Activated naive CD8-positive, alpha-beta T cell treated with anti-CD3 and anti-CD28 coated beads for 36 hours (primary cell): ENCODE measurements around the gene CA5A. TPM values are rescaled to one million over a fixed set of nuclear protein-coding genes. Genes with fewer than 3 reads are reported as not detected.
"Not testable (repeated sequence)": the region's sequence is repeated elsewhere in the genome, so short reads cannot be mapped to it uniquely, and the experiment has no call there.

Experiments used
- DNase-seq: peaks from one replicate; pipeline ENCODE4 v3.0.0; 2021
- H3K27ac Mint-ChIP-seq: one replicate; pipeline ENCODE4 v1.8.0; 2022; ENCODE audit warnings: mild to moderate bottlenecking, moderate library complexity, mixed read lengths
- H3K27me3 Mint-ChIP-seq: one replicate; pipeline ENCODE4 v1.8.0; 2022; ENCODE audit warnings: mild to moderate bottlenecking, mixed read lengths
- H3K36me3 Mint-ChIP-seq: one replicate; pipeline ENCODE4 v1.8.0; 2021; ENCODE audit warnings: mild to moderate bottlenecking, mixed read lengths
- H3K4me1 Mint-ChIP-seq: one replicate; pipeline ENCODE4 v1.8.0; 2021; ENCODE audit warnings: mixed read lengths
- H3K4me3 Mint-ChIP-seq: one replicate; pipeline ENCODE4 v1.8.0; 2022; ENCODE audit warnings: mild to moderate bottlenecking, moderate library complexity, mixed read lengths
- H3K9me3 Mint-ChIP-seq: one replicate; pipeline ENCODE4 v1.8.0; 2022; ENCODE audit warnings: mixed read lengths
- total RNA-seq, 2 experiments: library from RNA; stranded (reverse); gene quantifications; one replicate each; pipeline ENCODE4 v1.2.3, GENCODE V29; 2021

CA5A gene
- total RNA-seq, 2 experiments from 2014 or later = not detected

DNA sequence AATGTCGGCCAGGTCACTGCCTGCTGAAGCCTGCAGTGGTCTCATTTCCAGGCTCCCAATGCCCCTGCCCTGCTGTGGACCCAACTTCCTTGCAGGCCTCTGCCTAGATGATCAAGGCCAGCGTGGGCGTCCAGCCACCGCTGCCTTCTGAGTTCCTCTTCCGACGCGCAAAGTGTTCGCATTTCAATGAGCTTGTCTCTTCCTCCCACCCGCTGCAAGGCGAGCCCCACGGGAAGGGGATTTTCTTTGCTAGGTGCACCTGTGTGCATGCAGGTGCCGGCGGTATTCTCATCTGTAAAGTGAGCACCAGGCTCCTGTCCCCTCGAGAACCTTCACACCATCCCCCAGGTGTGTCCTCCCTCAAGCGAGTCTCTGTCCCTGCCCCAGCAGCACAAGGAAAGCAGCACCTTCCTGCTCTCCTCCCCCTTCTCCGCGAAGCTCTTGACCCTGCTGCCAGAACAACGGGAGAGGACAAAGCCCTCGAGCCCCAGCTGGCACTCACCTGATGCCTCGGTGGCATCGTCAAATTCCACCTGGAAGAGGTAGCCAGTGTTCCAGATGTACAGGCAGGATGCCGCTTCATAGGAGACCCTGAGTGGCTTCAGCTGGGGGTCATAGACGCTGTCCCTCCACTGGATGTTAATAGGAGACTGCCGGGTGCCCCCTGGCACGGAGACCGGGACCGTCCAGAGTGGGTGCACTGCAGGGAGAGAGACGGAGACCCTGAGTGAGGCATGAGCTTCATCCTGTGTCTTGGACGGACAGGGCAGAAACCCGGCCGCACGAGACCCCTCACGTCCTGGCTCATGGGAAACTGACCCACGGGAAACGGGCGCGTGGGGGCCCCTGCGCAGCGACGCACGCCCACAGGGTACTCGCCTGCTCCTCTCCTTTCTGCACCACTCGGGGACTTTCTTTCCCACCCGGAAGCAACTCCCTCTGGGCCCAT lies 9.8 kb downstream of the CA5A start:
- no peaks in the 10 kb centered on the region for H3K9me3 Mint-ChIP-seq
- no peak overlapping the region for H3K27ac Mint-ChIP-seq
- peaks cover 7% of the 10 kb centered on the region for H3K4me1 Mint-ChIP-seq
- H3K27me3 Mint-ChIP-seq = no peaks in the 10 kb centered on the region
- DNase-seq = peak; percentile 40
- H3K36me3 Mint-ChIP-seq = no peaks in the 10 kb centered on the region
- H3K4me3 Mint-ChIP-seq = peak overlapping the region; percentile 53

DNA sequence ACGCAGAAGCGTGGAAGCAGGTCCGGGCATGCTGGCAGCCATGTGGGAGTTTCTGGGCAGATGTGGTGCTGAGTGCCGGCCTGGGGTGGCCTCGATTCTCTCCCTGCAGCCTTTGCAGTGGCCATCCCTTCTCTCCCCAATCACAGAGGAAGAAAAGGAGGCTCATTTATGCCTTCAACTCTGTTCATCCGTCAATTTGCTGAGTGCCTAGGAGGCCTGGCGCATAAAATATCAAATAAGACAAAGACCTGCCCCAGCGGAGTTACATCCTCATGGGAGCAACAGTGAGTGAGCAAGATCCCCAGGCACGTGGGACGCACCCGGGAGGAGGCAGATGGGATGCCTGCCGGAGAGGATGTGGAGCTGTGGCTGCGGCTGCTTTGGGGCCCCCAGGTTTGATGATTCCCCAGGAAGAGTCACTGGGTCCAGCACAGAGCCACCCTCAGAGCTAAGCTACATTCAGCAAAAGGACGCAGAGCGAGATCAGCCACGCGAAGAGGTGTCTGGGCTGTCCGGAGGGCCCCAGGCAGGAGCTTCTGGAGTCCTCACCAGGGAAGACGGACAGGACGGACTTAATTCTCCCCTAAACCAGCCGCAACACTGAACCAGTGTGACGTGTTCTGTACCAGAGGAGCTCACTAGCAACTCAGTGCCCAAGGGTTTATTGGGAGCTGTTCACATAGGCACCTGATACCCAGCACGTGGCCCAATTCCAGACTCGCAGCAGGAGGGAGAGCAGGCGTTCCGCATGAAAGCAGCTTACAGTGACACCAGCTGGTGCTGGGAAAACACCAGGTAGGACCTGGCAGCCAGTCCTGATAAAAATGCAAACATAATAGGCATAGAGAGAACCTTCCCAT lies 11.3 kb downstream of the CA5A start:
- no peak for DNase-seq
- Mint-ChIP-seq H3K4me1 (peaks cover 7% of the 10 kb centered on the region), H3K36me3 (no peaks in the 10 kb centered on the region), H3K4me3 (no peak overlapping the region), H3K27me3 (no peaks in the 10 kb centered on the region), H3K9me3 (no peaks in the 10 kb centered on the region), H3K27ac (no peak overlapping the region)

DNA sequence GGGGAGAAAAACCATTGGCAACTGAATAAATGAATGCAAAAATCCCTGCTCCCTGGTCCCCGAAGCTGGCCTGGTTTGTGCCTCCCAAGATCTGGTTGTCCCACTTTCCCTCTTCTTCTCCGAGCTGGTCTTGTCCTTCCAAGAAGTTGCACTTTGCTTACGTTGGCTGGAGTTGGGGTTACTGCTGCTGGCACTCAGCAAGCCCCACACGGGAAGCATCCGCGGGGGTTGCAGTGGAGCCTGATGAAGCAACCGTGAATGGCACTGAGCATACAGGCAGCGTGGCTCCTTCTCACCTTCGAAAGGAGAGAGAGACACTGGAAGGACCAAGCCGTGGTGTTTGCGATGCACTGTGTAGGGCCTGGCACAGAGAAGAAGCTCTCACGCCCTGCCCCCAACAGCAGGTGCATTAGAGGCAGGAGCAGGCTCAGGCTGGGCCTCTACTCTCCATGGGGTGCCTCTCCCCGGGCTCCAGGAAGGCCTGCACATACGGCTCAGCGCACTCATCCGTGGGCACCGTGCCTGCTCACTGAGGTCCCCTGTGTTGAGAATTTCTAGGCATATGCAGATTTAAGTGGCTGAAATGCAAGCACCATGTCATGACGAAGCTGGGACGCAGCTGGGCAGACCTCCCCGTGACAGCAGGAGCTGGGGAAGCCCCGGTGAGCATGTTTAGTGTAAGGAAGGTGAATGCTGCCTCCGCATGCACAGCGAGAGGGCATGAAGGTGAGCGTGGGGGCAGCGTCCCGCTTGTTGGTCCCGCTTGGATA lies 12.1 kb downstream of the CA5A start:
- no peaks in the 10 kb centered on the region for H3K36me3 Mint-ChIP-seq
- H3K27me3 Mint-ChIP-seq = no peaks in the 10 kb centered on the region
- no peak overlapping the region for H3K27ac Mint-ChIP-seq
- DNase-seq = no peak
- no peak overlapping the region for H3K4me3 Mint-ChIP-seq
- H3K4me1 Mint-ChIP-seq = peaks cover 7% of the 10 kb centered on the region
- H3K9me3 Mint-ChIP-seq = no peaks in the 10 kb centered on the region

DNA sequence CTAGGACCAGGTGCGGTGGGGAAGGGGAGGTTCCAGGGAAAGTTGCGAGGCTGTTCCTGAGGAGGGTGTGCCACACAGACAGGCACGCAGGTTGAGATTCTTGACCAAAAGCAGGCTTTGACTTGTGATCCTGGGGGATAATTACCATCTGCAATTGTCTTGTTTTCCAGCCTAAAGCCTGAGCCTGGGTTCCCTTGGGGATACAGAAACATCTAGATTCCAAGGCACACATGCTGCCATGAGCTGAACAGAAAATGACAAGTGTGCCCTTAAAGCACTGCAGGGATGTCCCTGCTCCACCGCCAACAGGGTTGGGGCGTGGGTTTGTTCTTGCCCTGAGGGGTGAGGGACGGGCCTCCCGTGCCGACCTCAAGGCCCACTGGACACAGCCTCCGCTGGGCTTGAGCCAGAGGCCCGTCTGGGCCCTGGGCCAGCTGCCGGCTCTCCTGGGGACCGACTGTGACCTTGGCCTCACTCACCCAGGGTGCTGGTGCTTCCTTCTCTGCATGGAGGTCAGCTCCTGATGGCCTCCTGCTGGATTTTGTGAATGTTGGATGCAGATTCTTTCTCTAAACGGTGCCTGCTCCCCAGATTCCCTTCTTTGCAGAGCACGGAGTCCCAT lies 14.0 kb downstream of the CA5A start:
- no peak overlapping the region for H3K27ac Mint-ChIP-seq
- no peaks in the 10 kb centered on the region for H3K9me3 Mint-ChIP-seq
- H3K36me3 Mint-ChIP-seq = no peaks in the 10 kb centered on the region
- H3K27me3 Mint-ChIP-seq = no peaks in the 10 kb centered on the region
- H3K4me1 Mint-ChIP-seq = peaks cover 7% of the 10 kb centered on the region
- H3K4me3 Mint-ChIP-seq = no peak overlapping the region
- DNase-seq = no peak

DNA sequence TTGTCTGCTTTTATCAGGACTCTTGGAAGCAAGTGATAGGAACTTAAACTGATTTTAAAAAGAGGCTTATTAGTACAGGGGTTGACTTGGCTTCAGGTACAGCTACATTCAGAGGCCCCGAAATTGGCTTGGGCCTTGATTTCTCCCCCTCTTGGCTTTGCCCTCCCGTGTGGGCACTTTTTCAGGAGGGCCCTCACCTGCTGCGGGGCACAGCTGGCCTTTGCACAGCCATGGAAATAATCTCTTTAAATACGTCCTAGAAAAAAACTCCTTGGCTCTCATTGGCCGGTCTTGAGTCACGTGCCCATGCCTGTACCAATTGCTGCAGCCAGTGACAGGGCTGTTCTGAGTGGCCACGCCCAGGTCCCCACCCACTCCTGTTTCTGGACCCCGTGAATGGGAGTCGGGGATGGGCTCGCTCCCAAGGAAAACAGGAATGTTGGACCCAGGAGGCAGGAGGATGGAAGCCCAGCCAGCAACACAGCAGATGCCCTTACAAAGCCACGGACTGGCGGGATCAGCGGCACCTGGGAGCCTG lies 15.0 kb downstream of the CA5A start:
- Mint-ChIP-seq H3K27ac (no peak overlapping the region), H3K27me3 (no peaks in the 10 kb centered on the region), H3K4me1 (peaks cover 2% of the 10 kb centered on the region), H3K36me3 (no peaks in the 10 kb centered on the region), H3K4me3 (no peak overlapping the region), H3K9me3 (no peaks in the 10 kb centered on the region)
- no peak for DNase-seq

DNA sequence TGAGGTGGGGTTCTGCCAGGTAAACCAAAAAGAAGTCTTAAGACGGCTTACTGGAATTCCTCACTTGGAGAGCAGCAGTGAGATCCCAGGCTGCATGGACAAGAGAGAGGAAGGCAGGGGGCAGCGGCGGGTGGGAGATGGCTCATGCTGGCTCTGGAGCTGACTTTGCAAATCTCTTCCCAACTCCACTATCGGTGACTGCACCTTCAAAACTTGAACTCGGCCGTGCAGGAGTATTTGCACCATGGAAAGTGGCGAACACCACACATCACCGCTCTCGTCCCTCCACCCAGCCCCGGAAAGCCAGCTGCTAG lies 16.7 kb downstream of the CA5A start:
- no peak overlapping the region for H3K27ac Mint-ChIP-seq
- H3K27me3 Mint-ChIP-seq = no peaks in the 10 kb centered on the region
- no peaks in the 10 kb centered on the region for H3K36me3 Mint-ChIP-seq
- H3K4me1 Mint-ChIP-seq = no peaks in the 10 kb centered on the region
- no peak overlapping the region for H3K4me3 Mint-ChIP-seq
- no peak for DNase-seq
- H3K9me3 Mint-ChIP-seq = no peaks in the 10 kb centered on the region

DNA sequence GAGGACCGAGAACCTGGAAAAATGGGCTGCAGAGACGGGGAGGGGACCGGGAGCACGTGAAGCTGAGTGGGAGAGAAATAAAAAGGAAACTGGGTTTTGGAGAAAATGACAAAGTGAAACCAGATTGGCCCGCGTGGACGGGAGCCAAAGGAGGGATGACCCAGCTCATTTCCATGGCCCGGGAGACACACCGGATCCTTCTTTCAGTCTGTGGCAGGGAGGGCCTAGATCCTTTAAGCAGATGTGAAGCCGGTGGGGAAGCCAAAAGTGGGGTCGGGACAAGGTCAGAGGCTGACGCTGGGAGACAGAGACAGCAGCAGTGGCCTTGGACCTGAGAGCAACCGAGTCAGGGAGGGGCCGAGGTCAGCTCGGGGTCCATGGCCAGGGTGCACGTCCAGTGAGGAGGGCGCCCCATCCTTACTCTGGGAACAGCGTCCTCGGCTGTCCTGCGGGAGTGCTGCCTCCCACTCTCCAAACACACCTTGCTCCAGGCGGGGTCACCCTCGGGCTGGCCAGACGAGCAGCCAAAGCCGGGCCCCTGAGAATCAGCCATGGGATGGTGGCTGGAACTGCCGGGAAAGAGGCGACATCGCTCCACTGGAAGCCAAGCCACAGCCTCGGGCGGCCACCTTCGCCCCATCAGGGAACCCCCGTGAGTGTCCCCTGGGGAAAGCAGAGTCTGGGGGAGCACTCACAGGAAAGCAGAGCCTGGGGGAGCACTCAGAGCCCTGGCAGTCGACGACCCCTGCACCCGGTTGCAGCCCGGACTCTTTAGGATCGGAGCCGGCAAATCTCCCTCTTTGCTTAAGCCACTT lies 17.3 kb downstream of the CA5A start:
- DNase-seq = no peak
- H3K27ac Mint-ChIP-seq = no peak overlapping the region
- H3K4me3 Mint-ChIP-seq = no peak overlapping the region
- H3K9me3 Mint-ChIP-seq = no peaks in the 10 kb centered on the region
- H3K27me3 Mint-ChIP-seq = no peaks in the 10 kb centered on the region
- no peaks in the 10 kb centered on the region for H3K4me1 Mint-ChIP-seq
- no peaks in the 10 kb centered on the region for H3K36me3 Mint-ChIP-seq

DNA sequence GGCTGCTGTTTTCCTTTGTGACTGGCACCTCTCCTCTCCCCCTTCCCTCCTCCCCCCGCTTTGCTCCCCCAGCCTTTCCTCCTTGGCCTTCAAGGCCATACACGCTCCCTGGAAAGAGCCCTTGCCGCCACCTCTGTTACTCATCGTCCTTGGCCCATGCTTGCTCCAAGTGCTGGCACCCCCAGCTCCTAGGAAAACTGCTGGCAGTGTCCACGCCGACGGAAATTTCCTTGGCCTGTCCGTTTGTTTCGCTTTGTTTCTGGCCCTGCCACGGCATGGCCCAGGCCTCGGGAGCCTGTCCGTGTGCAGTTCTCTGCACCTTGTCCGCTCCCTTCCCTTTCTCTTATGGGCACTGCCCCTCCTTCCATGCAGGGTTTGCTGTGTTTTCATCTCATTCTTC lies 18.0 kb downstream of the CA5A start:
- no peaks in the 10 kb centered on the region for H3K9me3 Mint-ChIP-seq
- H3K27me3 Mint-ChIP-seq = no peaks in the 10 kb centered on the region
- no peak for DNase-seq
- H3K4me1 Mint-ChIP-seq = no peaks in the 10 kb centered on the region
- H3K27ac Mint-ChIP-seq = no peak overlapping the region
- H3K36me3 Mint-ChIP-seq = no peaks in the 10 kb centered on the region
- no peak overlapping the region for H3K4me3 Mint-ChIP-seq

DNA sequence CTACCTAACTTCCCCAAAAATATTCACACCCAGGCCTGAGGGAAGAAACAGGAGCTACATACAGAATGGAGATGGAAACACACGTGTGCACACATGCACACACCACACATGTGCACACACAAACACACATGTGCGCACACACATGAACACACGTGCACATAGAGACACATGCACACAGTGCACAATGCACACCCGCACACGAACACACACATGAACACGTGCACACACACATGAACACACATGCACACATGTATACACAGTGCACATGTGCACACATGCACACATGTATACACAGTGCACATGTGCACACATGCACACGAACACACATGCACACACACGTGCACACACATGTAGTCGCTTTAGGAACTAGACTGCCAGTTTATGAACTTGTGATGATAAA lies 18.8 kb downstream of the CA5A start:
- Mint-ChIP-seq H3K4me1 (peaks cover 1% of the 10 kb centered on the region), H3K27me3 (peaks cover 2% of the 10 kb centered on the region), H3K27ac (no peak overlapping the region), H3K9me3 (no peaks in the 10 kb centered on the region), H3K36me3 (no peaks in the 10 kb centered on the region), H3K4me3 (no peak overlapping the region)
- DNase-seq = no peak

DNA sequence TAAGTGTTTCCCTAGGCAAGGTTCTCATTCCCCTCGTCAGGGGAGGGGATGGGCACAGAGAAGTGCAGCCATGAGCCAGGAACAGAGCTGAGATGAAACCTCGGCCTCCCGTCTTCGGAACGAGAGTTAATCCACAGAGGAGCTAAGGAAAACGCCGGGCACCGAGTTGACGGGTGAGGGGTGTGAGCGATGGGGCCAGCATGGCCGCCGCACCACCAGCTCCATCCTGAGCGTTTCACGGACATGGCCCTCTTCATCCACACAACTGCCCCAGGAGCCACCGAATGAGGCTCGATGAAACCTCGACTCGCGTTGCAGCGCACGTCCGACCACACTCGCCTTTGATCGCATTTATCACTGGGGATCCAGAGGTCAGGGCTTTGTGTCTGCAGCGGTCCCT lies 21.5 kb downstream of the CA5A start:
- H3K9me3 Mint-ChIP-seq = no peaks in the 10 kb centered on the region
- no peak overlapping the region for H3K27ac Mint-ChIP-seq
- DNase-seq = no peak
- peaks cover 3% of the 10 kb centered on the region for H3K4me1 Mint-ChIP-seq
- H3K4me3 Mint-ChIP-seq = no peak overlapping the region
- peaks cover 4% of the 10 kb centered on the region for H3K27me3 Mint-ChIP-seq
- no peaks in the 10 kb centered on the region for H3K36me3 Mint-ChIP-seq

DNA sequence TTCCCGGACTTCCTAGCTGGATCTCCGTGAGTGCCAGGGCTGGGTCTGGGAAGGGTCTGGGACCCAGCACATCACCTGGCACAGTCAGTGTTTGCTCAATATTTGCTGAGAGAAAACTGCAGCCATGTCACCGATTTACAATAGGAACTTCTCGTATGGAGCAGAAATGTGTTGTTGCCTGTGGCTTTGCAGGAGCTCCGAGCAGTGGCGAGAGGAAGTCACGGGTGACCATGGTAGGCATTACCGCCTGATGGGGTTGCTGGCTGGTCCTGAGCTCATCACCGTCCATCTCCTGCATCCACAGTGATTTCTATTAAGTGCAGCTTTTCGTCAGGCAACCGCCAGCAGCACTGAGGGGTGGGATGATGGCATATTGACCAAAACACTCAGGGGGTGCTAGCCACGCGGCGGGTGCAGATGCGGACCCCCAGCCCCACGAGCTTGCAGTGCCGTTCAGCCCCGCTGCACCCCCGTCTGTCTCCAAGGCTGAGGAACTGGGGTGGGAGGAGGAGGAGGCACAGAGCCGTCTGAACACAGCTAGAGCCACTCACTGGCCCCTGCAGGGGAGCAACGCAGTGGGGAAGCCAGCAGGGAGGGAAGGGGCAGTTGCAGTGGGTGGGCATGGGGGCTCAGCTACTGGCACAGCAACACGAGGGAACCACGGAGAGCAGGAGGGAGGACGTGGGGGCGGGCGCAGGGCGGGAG lies 22.2 kb downstream of the CA5A start:
- H3K27me3 Mint-ChIP-seq, H3K36me3 Mint-ChIP-seq, H3K4me1 Mint-ChIP-seq, H3K4me3 Mint-ChIP-seq, H3K27ac Mint-ChIP-seq, H3K9me3 Mint-ChIP-seq, DNase-seq: not testable (repeated sequence)

DNA sequence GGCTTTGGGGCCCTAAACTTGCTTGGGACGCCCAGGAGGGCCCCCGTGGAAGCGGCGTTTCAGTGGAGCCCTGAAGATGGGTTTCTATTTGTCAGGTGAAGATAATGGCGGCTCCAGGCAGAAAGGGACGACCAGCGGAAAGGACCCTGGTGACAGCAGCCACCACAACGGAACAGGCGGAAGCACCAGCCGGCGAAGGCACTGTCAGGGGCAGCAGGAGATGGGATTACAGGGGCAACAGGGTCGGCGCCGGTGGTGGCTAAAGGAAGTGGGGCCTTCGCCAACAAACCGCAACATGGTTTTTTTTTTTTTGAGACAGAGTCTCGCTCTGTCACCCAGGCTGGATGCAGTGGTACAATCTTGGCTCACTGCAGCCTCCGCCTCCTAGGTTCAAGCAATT lies 23.6 kb downstream of the CA5A start:
- H3K9me3 Mint-ChIP-seq, DNase-seq, H3K4me3 Mint-ChIP-seq, H3K27ac Mint-ChIP-seq, H3K36me3 Mint-ChIP-seq, H3K4me1 Mint-ChIP-seq, H3K27me3 Mint-ChIP-seq: not testable (repeated sequence)

DNA sequence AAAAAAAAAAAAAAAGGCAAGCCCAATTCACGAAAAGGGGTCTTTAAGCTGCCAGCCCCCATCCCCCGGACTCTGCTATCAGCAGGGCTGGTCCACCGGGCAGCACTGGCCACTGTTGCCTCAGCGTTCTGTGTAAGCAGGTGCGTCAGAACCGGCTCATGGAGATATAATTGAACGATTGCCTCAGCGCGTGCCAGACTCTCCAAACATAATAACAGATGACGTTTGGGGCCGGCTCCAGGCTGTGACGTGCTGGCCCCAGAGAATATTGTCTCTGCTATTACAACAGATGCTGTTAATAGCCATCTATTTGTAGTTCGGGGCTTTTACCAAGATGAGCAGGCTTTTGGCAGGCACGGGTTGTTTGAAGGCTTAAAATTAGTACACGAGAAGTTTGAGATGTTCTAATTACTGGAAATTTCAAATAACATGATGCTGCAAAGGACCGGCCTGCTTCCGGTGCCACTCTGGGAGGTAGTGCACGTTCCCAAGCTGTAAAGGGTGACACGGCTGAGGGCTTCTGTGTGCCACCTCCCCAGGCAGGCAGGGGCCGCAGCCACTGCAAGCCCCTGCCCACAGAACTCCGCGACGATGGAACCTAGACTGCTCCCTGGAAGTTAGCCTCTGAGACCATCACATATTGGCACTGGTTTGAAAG lies 25.1 kb downstream of the CA5A start:
- H3K9me3 Mint-ChIP-seq, H3K27me3 Mint-ChIP-seq, H3K36me3 Mint-ChIP-seq, H3K27ac Mint-ChIP-seq, DNase-seq, H3K4me3 Mint-ChIP-seq: not testable (repeated sequence)
- H3K4me1 Mint-ChIP-seq = peaks cover 12% of the 10 kb centered on the region
